ENCODE results near the gene DNAJC2.
"Not testable (repeated sequence)": the region's sequence is repeated elsewhere in the genome, so short reads cannot be mapped to it uniquely, and the experiment has no call there.

The DNAJC2 gene

GRCh38 chr7:103266229-103266628 is 78.3 kb downstream of the DNAJC2 start:
- not testable (repeated sequence) for DNase-seq (ENCODE audit: low read depth)

- DNase-seq (ENCODE audit: low read depth), result not testable (repeated sequence)
These were observed 80.5 kb downstream of the DNAJC2 start for GRCh38 chr7:103264054-103264453.

Data from fibroblast of the conjunctiva (primary cell).